ENCODE measurements around the gene SUV39H2. TPM values are rescaled to one million over a fixed set of nuclear protein-coding genes. Genes with fewer than 3 reads are reported as not detected.

SUV39H2 gene
- polyA plus RNA-seq, 1 donor from 2014 or later = 19.4 TPM

DNA sequence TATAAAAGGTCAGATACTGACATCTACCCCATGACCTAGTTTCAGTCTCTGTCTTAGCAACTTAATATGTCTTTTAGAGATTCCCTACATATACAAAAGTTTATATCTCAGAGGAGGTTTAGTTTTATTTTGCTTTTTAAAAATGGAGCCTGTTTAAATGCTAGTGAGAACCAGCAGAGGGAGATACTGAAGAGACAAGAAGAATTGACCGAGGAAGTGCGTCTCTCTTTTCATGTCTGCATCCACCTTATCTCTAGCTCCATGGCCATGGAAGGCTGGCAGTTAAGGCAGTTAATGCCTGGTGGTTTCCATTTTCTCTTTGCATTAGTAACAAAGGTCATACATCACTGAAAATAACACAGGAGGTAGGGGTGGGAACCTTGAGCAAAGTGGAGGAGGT is 10.7 kb downstream of the SUV39H2 start:
- Histone ChIP-seq H4K20me1 (ENCODE audit: insufficient read depth) (no peaks in the 10 kb centered on the region), H3K9me3 (ENCODE audit: low read length) (no peaks in the 10 kb centered on the region), H3K9ac (ENCODE audit: low read length) (no peak overlapping the region), H3K9me2 (ENCODE audit: insufficient read depth, low read length) (no peaks in the 10 kb centered on the region), H3K79me2 (replicated peaks; ENCODE audit: insufficient read depth, low read length) (peaks cover 85% of the 10 kb centered on the region), H2AFZ (ENCODE audit: low read depth, low read length) (no peak overlapping the region), H3K27ac (ENCODE audit: low read length) (no peak overlapping the region), H3K4me3 (ENCODE audit: low read length) (no peak overlapping the region), H3F3A (ENCODE audit: insufficient read depth, low read length, poor library complexity, severe bottlenecking) (no peaks in the 10 kb centered on the region), H3K4me2 (ENCODE audit: low read length) (no peak overlapping the region), H3K27me3 (ENCODE audit: insufficient read depth, low read depth, low read length) (no peaks in the 10 kb centered on the region), H3K36me3 (ENCODE audit: insufficient read depth, low read length) (no peaks in the 10 kb centered on the region)
- peak; percentile 14 for TF ChIP-seq CTCF (IDR thresholded peaks at IDR 0.05; ENCODE audit: poor library complexity, severe bottlenecking)
- TF ChIP-seq, protein P1, sequence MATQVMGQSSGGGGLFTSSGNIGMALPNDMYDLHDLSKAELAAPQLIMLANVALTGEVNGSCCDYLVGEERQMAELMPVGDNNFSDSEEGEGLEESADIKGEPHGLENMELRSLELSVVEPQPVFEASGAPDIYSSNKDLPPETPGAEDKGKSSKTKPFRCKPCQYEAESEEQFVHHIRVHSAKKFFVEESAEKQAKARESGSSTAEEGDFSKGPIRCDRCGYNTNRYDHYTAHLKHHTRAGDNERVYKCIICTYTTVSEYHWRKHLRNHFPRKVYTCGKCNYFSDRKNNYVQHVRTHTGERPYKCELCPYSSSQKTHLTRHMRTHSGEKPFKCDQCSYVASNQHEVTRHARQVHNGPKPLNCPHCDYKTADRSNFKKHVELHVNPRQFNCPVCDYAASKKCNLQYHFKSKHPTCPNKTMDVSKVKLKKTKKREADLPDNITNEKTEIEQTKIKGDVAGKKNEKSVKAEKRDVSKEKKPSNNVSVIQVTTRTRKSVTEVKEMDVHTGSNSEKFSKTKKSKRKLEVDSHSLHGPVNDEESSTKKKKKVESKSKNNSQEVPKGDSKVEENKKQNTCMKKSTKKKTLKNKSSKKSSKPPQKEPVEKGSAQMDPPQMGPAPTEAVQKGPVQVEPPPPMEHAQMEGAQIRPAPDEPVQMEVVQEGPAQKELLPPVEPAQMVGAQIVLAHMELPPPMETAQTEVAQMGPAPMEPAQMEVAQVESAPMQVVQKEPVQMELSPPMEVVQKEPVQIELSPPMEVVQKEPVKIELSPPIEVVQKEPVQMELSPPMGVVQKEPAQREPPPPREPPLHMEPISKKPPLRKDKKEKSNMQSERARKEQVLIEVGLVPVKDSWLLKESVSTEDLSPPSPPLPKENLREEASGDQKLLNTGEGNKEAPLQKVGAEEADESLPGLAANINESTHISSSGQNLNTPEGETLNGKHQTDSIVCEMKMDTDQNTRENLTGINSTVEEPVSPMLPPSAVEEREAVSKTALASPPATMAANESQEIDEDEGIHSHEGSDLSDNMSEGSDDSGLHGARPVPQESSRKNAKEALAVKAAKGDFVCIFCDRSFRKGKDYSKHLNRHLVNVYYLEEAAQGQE (IDR thresholded peaks at IDR 0.05; ENCODE audit: borderline replicate concordance) = no peak

- Histone ChIP-seq H3K36me3 (ENCODE audit: insufficient read depth, low read length) (no peaks in the 10 kb centered on the region), H3K9me3 (ENCODE audit: low read length) (no peaks in the 10 kb centered on the region), H3K4me2 (ENCODE audit: low read length) (no peak overlapping the region), H2AFZ (ENCODE audit: low read depth, low read length) (no peak overlapping the region), H3K27ac (ENCODE audit: low read length) (no peak overlapping the region), H3F3A (ENCODE audit: insufficient read depth, low read length, poor library complexity, severe bottlenecking) (no peaks in the 10 kb centered on the region), H3K9me2 (ENCODE audit: insufficient read depth, low read length) (no peaks in the 10 kb centered on the region), H4K20me1 (ENCODE audit: insufficient read depth) (no peaks in the 10 kb centered on the region), H3K79me2 (replicated peaks; ENCODE audit: insufficient read depth, low read length) (peaks cover 80% of the 10 kb centered on the region), H3K4me3 (ENCODE audit: low read length) (no peak overlapping the region), H3K9ac (ENCODE audit: low read length) (no peak overlapping the region), H3K27me3 (ENCODE audit: insufficient read depth, low read depth, low read length) (no peaks in the 10 kb centered on the region)
- TF ChIP-seq SMC3 (conservative IDR thresholded peaks at IDR 0.05; ENCODE audit: poor library complexity) (no peak), MXI1 (conservative IDR thresholded peaks at IDR 0.05; ENCODE audit: poor library complexity, severe bottlenecking) (no peak), CTCF (IDR thresholded peaks at IDR 0.05; ENCODE audit: poor library complexity, severe bottlenecking) (no peak)
These were observed 12.5 kb downstream of the SUV39H2 start for GRCh38 chr10:14891151-14891550.

- no peaks in the 10 kb centered on the region for H3F3A ChIP-seq (ENCODE audit: insufficient read depth, low read length, poor library complexity, severe bottlenecking)
- H3K79me2 ChIP-seq (replicated peaks; ENCODE audit: insufficient read depth, low read length) = no peaks in the 10 kb centered on the region
- no peak overlapping the region for H3K27ac ChIP-seq (ENCODE audit: low read length)
- no peak overlapping the region for H3K9ac ChIP-seq (ENCODE audit: low read length)
- peaks cover 12% of the 10 kb centered on the region for H3K36me3 ChIP-seq (ENCODE audit: insufficient read depth, low read length)
- no peaks in the 10 kb centered on the region for H3K27me3 ChIP-seq (ENCODE audit: insufficient read depth, low read depth, low read length)
- H3K9me2 ChIP-seq (ENCODE audit: insufficient read depth, low read length) = no peaks in the 10 kb centered on the region
- H4K20me1 ChIP-seq (ENCODE audit: insufficient read depth) = no peaks in the 10 kb centered on the region
- no peak overlapping the region for H3K4me2 ChIP-seq (ENCODE audit: low read length)
- TF ChIP-seq SMC3 (conservative IDR thresholded peaks at IDR 0.05; ENCODE audit: poor library complexity) = no peak
- peak; percentile 54 for TF ChIP-seq CTCF (IDR thresholded peaks at IDR 0.05; ENCODE audit: poor library complexity, severe bottlenecking)
- H3K9me3 ChIP-seq (ENCODE audit: low read length) = no peaks in the 10 kb centered on the region
- H3K4me3 ChIP-seq (ENCODE audit: low read length) = no peak overlapping the region
- no peak overlapping the region for H2AFZ ChIP-seq (ENCODE audit: low read depth, low read length)
These were observed 25.7 kb downstream of the SUV39H2 start for GRCh38 chr10:14904316-14904732.

Measured in neural cell (in vitro differentiated cells).